Left lung (tissue), 10 donors: Measurements from ENCODE around the gene SFXN5. TPM values are rescaled to one million over a fixed set of nuclear protein-coding genes. Genes with fewer than 3 reads are reported as not detected.

Experiments
- ATAC-seq: fragments of 200-7000 bp; cut with Tn5 transposase; one replicate; pipeline ENCODE4 v1.9.1; 2020; ENCODE audit warnings: moderate library complexity
- DNase-seq, 4 donors: peaks; one replicate each; pipeline ENCODE4 v3.0.0-alpha.2; 2013 to 2020
- H3K27ac ChIP-seq, 2 donors: fragments of 200-600 bp; sonication (generic) in 1 of 2; one replicate each; pipeline versions ENCODE4 v1.5.0 to v1.8.0; 2020 to 2021
- H3K27me3 ChIP-seq, 2 donors: fragments of 200-600 bp; sonication (generic) in 1 of 2; one replicate each; pipeline versions ENCODE4 v1.5.0 to v1.8.0; 2020 to 2021
- H3K36me3 ChIP-seq, 2 donors: fragments of 200-600 bp; sonication (generic) in 1 of 2; one replicate each; pipeline versions ENCODE4 v1.5.0 to v1.8.0; 2020 to 2021
- H3K4me1 ChIP-seq, 2 donors: fragments of 200-600 bp; one replicate each; pipeline ENCODE4 v1.8.0; 2021
- H3K4me3 ChIP-seq, 2 donors: fragments of 200-600 bp; sonication (generic) in 1 of 2; one replicate each; pipeline versions ENCODE4 v1.5.0 to v1.8.0; 2020 to 2021; ENCODE audit warnings: mild to moderate bottlenecking in 1 of 2
- H3K9me3 ChIP-seq, 2 donors: fragments of 200-600 bp; sonication (generic) in 1 of 2; one replicate each; pipeline versions ENCODE4 v1.5.0 to v1.8.0; 2020 to 2021
- CTCF ChIP-seq, 2 donors: fragments of 200-600 bp; sonication (generic) in 1 of 2; IDR thresholded peaks; one replicate each; pipeline versions ENCODE4 v1.5.0 to v1.8.0; 2021; ENCODE audit warnings: antibody characterized with exemption in 2 of 2
- intact Hi-C, 2 donors: fragments of 100-400 bp; cut with DNase I; formaldehyde crosslinking; loops; one replicate each; pipeline versions ENCODE4 v1.11.2 to v1.14.2; 2022
- polyA plus RNA-seq, 6 donors: library from polyadenylated mRNA; unstranded; fragments of 120-200 nt; gene quantifications; one replicate each; pipeline ENCODE4 v1.2.1, GENCODE V29; 2013; ENCODE audit not compliant: insufficient read length in 6 of 6
- total RNA-seq, 2 donors: library from RNA; stranded (reverse); fragmentation: NEBNext Ultra II Directional; extraction: Animal tissue kit (Norgen Biotek cat#: 25700); gene quantifications; one replicate each; pipeline ENCODE4 v1.2.1, GENCODE V29; 2021
- donor health status: DM: no; HTN: yes; CAD: no.
- donor health status: DM: no; HTN: no; CAD: no.

SFXN5 gene
- total and polyA plus RNA-seq, 8 donors, result 14.5 to 21.1 (median 15.8) TPM

- H3K36me3 ChIP-seq, result peaks cover 0 to 42% of the 10 kb centered on the region in 2 donors
- ATAC-seq, result no peak
- no peaks in the 10 kb centered on the region for H3K9me3 ChIP-seq
- intact Hi-C loops, result loop anchor here in 1 of 2 donors (5.0 kb wide), 1 partner anchor 170 kb away; no protein-coding TSS in a partner anchor
- DNase-seq, result no peak
- H3K4me1 ChIP-seq, result no peaks in the 10 kb centered on the region
- no peaks in the 10 kb centered on the region for H3K27me3 ChIP-seq
- H3K27ac ChIP-seq, result no peak overlapping the region
- no peak for TF ChIP-seq CTCF (IDR thresholded peaks at IDR 0.05)
- no peak overlapping the region for H3K4me3 ChIP-seq
These were observed 79.4 kb downstream of the SFXN5 start for GRCh38 chr2:72991980-72992733.

GRCh38 chr2:72991439-72991725 is 80.1 kb downstream of the SFXN5 start:
- DNase-seq (no peak), ATAC-seq (no peak)
- H3K36me3 ChIP-seq, result peaks cover 0 to 42% of the 10 kb centered on the region in 2 donors
- H3K27me3 ChIP-seq, result no peaks in the 10 kb centered on the region
- H3K9me3 ChIP-seq, result no peaks in the 10 kb centered on the region
- TF ChIP-seq CTCF (IDR thresholded peaks at IDR 0.05), result no peak
- no peak overlapping the region for H3K27ac ChIP-seq
- no peak overlapping the region for H3K4me3 ChIP-seq
- intact Hi-C loops, result loop anchor here in 1 of 2 donors (5.0 kb wide), 1 partner anchor 171 kb away; no protein-coding TSS in a partner anchor
- H3K4me1 ChIP-seq, result no peaks in the 10 kb centered on the region

GRCh38 chr2:72990695-72991438 is 80.6 kb downstream of the SFXN5 start:
- intact Hi-C loops, result loop anchor here in 1 of 2 donors (5.0 kb wide), 1 partner anchor 171 kb away; no protein-coding TSS in a partner anchor
- no peak overlapping the region for H3K4me3 ChIP-seq
- no peak for ATAC-seq

GRCh38 chr2:72989770-72990556 is 81.5 kb downstream of the SFXN5 start:
- TF ChIP-seq CTCF (IDR thresholded peaks at IDR 0.05), result no peak
- peak; percentile 38 for ATAC-seq
- peaks cover 0 to 46% of the 10 kb centered on the region in 2 donors for H3K36me3 ChIP-seq
- no peak for DNase-seq
- intact Hi-C loops, result loop anchor here in 1 of 2 donors (5.0 kb wide), 1 partner anchor 172 kb away; no protein-coding TSS in a partner anchor
- H3K27me3 ChIP-seq, result no peaks in the 10 kb centered on the region
- H3K4me1 ChIP-seq, result no peaks in the 10 kb centered on the region
- no peaks in the 10 kb centered on the region for H3K9me3 ChIP-seq
- no peak overlapping the region for H3K4me3 ChIP-seq
- no peak overlapping the region for H3K27ac ChIP-seq

More at GRCh38 chr2:72990695-72991438, 80.6 kb downstream of the SFXN5 start:
- Histone ChIP-seq H3K9me3 (no peaks in the 10 kb centered on the region), H3K27ac (no peak overlapping the region), H3K4me1 (no peaks in the 10 kb centered on the region), H3K36me3 (peaks cover 0 to 45% of the 10 kb centered on the region in 2 donors), H3K27me3 (no peaks in the 10 kb centered on the region)
- TF ChIP-seq CTCF (IDR thresholded peaks at IDR 0.05), result no peak
- no peak for DNase-seq
